DMS 273 treated with DMSO at 0.1 percent for 48 hours (cell line): ENCODE measurements around the gene CMTM8.

ENCODE experiments used
- DNase-seq: peaks from one replicate; lab custom pipeline; 2025; lab: John Stamatoyannopoulos, UW

Gene CMTM8

DNA sequence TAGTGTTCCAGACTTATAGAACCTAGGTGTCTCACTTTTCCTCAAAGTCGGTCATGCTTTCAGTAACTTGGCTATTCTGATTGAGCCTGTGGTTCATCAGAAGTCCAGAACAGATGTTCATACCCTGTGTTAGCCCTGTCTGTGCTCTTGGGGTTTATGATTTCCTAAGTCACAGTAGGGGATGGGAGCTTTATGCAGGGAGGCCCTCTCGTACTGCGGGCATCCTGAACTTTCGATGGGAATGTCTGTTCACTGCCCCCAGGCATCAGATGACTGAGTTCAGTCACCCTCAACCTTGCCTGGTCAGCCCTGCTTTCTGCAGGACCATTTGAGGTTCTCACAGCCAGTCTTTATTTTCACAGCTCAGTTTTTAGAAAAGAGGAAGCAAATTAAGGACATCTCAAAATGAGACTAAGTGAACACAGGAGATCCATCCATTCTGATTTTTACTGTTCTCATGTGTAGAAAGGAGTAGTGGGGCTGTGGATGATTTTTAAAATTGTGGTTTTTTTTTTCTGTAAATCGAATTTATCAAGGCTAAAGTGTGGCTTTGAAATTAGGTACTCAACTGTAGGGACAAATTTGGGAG, 71.3 kb downstream of the CMTM8 start:
- no peak for DNase-seq

- DNase-seq, result no peak
These were observed 71.9 kb downstream of the CMTM8 start for GRCh38 chr3:32310336-32310735.

DNA sequence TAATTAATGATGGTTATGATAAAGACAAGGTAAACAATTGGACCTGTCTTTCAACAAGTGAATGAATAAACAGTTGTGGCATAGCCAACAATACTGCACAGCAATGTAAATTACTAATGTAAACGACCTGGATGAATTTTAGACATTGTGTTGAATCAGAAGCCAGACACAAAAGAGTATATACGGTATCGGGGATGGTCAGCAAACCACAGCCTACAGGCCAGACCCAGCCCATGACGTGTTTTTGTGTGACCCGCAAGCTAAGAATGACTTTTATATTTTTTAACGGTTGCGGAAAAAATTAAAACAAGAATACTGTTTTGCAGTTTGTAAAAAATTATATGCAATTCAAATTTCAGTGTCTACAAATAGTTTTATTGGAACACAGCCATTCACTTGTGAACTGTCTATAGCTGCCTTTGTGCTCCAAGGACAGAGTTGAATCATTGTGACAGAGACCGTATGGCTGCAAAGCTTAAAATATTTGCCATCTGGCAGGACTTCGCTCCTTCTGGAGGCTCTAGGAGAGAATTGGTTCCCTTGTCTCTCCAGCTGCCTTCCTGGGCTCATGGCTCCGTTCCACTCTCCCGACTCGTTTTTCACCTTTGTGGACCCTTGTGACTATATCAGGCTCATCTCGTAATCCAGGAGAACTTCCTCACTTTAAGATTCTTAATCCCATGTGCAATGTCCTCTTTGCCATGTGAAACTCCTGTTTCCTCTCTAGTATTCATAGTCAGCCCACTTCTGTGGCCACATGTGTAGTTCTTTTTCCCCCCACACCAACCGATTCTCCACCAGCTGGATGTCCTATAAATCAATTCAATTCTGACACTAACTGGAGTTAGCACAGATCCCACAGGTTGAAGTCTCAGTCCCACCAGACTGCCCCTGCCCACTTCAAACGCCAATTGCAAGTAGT, 72.7 kb downstream of the CMTM8 start:
- peak; percentile 67 for DNase-seq

DNA sequence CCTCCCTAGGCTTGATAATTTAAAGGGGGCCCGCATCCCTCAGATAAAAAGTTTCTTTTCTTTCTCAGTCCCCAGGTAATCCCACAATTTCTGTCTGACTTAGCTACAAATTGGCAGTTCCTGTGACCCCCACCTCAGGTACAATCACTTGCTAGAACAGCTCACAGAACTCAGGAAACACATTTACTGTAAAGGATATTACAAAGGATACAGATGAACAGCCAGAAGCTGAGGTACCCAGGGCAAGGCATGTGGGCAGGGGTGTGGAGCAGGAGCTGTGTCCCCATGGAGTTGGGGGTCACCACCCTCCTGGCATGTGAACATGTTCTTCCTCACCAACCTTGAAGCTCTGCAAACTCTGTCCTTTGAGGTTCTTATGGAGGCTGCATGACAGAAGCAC, 73.8 kb downstream of the CMTM8 start:
- DNase-seq, result no peak

- no peak for DNase-seq
These were observed 74.7 kb downstream of the CMTM8 start for GRCh38 chr3:32313169-32313568.

DNA sequence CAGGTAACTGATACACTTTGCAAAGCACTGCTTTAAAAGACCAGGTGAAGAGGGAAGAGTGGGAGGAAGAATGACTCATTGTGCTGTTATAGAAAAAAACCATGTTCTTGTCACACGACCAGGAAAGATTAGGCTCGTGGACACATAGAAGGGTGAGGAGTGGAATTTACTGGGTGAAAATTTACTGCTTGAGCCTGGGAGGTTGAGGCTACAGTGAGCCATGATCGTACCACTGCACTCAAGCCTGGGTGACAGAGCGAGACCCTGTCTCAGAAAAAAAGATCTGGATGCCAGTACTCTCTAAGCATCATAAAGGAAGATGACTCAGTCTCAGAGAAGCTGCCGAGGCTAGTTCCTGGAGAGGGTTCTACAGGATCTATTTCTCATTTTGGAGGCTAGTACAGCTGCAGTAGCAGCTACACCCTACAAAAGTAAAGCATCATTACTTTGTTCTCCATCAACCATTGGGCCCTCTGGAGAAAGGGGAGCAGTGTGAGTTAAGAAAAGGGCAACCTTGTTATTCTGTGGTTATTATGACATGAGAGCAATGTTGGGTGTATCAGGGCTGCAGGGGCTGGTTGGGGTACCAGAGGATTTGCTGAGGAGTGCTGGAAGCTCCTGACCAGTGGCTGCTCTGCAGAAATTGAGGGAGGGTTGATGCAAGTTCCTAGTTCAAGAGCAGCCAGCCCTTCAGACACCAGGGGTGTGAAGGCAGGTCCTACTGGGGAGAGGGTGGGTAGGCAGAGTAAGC, 75.4 kb downstream of the CMTM8 start:
- DNase-seq, result no peak

GRCh38 chr3:32315441-32315840, 77.0 kb downstream of the CMTM8 start:
- no peak for DNase-seq

DNA sequence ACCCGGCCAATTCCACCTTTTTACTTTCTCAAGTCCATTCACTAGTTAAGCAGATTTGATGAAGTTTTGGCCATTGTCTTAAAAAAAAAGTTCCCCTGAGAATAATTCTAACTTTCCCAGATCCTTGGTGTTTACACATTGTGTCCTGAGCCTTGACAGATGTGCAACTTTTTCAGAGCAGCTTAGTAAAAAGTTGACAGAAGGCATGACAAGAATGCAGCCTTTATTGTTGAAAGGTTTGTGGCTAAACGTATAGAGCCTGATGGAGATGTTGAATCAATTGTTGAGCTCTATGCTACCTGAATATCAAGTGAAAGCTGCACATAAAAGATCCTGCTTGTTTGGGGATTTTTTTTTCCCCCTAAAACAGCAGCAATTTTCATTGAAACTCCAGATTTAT, 77.8 kb downstream of the CMTM8 start:
- DNase-seq, result no peak

DNA sequence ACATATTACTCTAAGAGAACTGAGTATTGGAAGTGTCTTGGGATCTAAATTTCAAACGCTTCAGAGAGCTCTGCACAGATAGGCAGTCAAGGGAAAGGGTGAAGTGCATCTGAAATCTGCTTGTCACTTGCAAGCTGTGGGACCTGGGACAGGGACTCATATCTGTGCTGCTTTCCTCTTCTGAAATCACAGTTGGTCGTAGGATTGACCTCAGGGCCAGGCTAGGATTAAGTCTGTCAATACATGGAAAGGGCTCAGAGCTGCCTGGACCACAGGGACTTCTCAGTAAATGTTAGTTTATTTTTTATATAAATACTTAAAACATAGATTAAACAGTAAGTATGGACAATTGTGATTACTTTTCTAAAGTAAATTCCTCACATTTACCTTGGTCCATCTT, 78.5 kb downstream of the CMTM8 start:
- no peak for DNase-seq

GRCh38 chr3:32319607-32320006, 81.1 kb downstream of the CMTM8 start:
- no peak for DNase-seq

- no peak for DNase-seq
These were observed 81.6 kb downstream of the CMTM8 start for GRCh38 chr3:32320080-32320479.

DNA sequence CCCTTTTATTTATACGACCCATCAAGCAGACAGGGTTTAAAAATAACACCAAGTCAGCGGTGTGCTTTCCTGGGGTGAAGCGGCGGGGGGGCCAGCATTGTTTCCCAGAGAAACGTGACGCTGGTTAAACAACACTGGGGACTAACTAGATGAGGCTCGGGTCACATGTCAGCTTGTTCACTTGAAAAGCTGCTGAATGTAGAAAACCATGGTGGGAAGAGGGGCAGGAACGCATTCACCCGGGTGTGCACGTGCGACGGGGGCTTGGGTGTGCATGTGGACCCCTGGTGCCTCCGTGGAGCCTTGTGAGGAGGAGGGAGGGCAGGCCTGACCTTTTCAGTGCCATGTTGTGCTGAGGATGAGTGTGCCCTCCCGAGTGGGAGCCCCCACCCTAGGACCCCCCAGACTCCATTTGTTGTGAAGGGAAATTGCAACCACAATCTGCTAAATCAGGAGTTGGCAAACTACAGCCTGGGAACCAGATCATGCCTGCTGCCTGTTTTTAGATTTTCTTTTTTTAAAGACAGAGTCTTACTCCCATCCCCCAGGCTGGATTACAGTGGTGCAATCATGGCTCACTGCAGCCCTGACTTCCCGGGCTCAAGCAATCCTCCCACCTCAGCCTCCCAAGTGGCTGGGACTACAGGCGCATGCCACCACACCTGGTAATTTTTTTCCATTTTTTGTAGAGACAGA, 82.8 kb downstream of the CMTM8 start:
- DNase-seq, result no peak

DNA sequence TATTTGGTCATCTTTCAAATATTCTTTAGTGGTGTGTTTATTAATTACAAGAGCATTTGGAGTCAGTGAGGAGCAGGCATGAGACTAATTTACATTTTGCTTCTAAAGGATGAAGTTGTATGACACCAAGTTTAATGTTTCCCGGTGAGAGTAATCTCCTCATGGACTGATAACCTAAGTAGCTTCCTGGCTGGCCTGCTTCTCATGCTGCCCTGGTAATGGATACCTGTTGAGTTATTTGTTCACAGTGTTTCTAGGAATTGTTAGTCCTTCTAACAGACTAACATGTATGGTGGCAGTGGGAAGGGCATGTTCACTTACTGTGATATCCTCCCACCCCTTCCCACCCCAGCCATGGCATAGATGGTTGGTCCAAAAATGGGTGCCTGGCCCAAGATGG, 83.8 kb downstream of the CMTM8 start:
- no peak for DNase-seq

GRCh38 chr3:32323604-32324003, 85.1 kb downstream of the CMTM8 start:
- no peak for DNase-seq

GRCh38 chr3:32325201-32325600, 86.7 kb downstream of the CMTM8 start:
- DNase-seq, result no peak

DNA sequence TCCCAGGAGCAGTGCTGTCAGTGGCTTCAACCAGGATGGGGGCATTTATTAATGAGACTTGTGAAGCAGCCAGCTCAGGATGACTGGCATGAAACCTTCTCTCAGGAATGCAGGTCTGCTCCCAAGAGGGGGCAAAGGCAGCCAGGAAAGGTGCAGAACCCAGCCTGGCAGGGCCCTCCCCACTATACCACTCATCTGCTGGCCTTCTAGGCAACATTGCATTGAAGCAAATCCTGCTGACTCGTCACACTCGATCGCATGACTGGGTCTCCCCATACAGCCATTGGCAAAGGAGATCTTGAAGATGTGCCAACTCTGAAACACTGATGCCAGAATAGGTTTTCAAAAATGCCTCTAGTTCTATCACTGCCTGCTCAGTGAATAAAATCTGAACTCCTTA, 87.4 kb downstream of the CMTM8 start:
- no peak for DNase-seq

- no peak for DNase-seq
These were observed 88.3 kb downstream of the CMTM8 start for GRCh38 chr3:32326795-32327194.

DNA sequence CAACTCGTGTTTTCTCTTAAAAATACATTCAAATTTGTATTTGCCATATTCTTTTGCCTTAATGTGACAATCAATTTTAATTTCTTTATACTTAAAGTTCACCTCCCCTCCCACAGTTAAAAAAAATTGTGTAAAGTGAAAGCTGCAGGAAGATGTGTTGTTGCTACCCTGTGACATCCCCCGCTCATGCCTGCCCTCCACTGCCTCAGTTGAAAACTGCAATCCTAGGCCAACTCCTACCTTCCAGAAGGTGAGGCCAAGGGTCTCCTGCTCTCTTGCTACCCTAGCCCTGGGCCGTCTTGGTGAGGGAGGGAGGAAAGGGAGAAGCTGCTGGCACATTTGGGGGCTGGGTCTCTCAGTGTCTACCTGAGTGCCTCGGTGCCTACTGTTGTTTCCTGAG, 96.2 kb downstream of the CMTM8 start:
- DNase-seq, result no peak

DNA sequence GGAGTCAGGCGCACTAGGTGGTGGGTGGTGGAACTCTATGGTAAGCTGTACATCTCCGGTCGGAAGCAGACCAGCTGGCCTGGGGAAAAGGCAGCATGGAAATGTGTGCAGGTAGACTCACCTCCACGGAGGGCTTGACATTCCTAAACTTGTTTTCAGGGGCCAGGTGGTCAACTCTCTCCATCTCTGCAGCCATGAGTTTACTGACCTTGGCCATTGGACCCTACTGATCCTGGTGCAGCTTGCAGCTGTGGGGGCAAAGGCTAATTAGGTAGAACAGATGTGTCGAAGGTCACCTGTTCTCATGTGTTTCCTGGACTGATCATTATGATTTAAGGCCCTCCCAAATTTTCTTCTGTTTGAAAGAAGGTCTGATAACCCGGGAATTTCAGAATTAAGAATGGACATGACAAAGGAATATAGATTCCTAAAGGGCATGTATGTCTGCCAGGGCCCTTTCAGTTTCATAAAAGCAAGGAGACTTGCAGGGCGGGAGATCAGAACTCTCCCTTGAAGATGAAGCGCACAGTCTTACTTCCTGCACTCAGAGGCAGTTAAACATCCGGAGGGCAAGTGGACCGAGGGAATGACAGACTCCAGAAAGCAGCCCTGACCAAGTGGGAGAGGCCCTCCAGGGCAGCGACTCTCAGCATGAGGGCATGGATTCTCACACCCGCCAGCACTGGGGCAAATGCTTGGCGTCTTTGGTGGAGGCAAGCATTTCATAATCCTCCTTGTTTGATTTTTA, 97.1 kb downstream of the CMTM8 start:
- DNase-seq, result no peak

DNA sequence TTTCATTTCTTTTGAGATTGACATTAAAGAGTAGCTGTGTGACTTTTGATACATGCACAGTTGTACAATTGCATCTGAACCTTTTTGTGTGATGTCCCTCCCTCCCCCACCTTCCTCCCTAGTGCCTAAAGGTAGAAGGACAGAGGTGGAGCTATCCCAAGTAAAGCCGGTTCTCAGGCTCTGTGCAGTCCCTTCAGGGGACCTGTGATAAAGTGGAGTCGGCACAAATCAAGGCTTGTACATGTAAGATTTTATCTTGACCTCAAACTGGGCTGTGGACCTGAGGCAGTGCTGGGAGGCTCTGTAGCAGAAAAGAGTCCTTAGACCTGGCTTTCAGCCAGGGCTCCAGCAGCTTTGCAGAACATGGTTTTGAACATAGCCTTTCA, 97.6 kb downstream of the CMTM8 start:
- no peak for DNase-seq

- no peak for DNase-seq
These were observed 99.0 kb downstream of the CMTM8 start for GRCh38 chr3:32337505-32337904.

- DNase-seq, result peak; percentile 13
These were observed 101.6 kb downstream of the CMTM8 start for GRCh38 chr3:32340039-32340438.
